Right lobe of liver (tissue), 6 donors: Measurements from ENCODE around the gene NFAT5. TPM values are rescaled to one million over a fixed set of nuclear protein-coding genes. Genes with fewer than 3 reads are reported as not detected.

Experiments
- ATAC-seq, 4 donors: fragments of 200-7000 bp; cut with Tn5 transposase; one replicate each; pipeline ENCODE4 v1.9.1; 2020; ENCODE audit warnings: mild to moderate bottlenecking in 4 of 4, moderate library complexity in 4 of 4
- DNase-seq, 3 donors: peaks; one replicate each; pipeline ENCODE4 v3.0.0-alpha.2; 2020
- H3K27ac ChIP-seq, 3 donors: fragments of 200-600 bp; one replicate each; pipeline ENCODE4 v1.8.0; 2022
- H3K27me3 ChIP-seq, 2 donors: fragments of 200-600 bp; one replicate each; pipeline ENCODE4 v1.8.0; 2022
- H3K36me3 ChIP-seq, 4 donors: fragments of 200-600 bp; sonication (generic) in 1 of 4; one replicate each; pipeline versions ENCODE4 v1.5.1 to v1.8.0; 2017 to 2022; ENCODE audit warnings: control low read depth in 1 of 4
- H3K4me1 ChIP-seq, 4 donors: fragments of 200-600 bp; sonication (generic) in 1 of 4; one replicate each; pipeline versions ENCODE4 v1.5.1 to v1.8.0; 2017 to 2022; ENCODE audit warnings: control low read depth in 1 of 4
- H3K4me3 ChIP-seq, 3 donors: fragments of 200-600 bp; one replicate each; pipeline ENCODE4 v1.8.0; 2022
- H3K9me3 ChIP-seq, 4 donors: fragments of 200-600 bp; sonication (generic) in 1 of 4; one replicate each; pipeline versions ENCODE4 v1.5.1 to v1.8.0; 2017 to 2022; ENCODE audit warnings: control low read depth in 1 of 4
- POLR2A ChIP-seq: fragments of 450-650 bp; IDR thresholded peaks from one replicate; pipeline ENCODE4 v1.6.1; 2017; ENCODE audit warnings: antibody characterized with exemption, mild to moderate bottlenecking
- WGBS: methylation state at CpG from one replicate; pipeline ENCODE4 v1.1.6; 2018; ENCODE audit warnings: low coverage, low lambda C conversion rate; ENCODE audit not compliant: insufficient coverage; ENCODE audit errors: missing lambda C conversion rate; 5-methylcytosine and 5-hydroxymethylcytosine counted together
- intact Hi-C, 2 donors: fragments of 100-400 bp; cut with DNase I; formaldehyde crosslinking; loops; one replicate each; pipeline versions ENCODE4 v1.11.2 to v1.14.1; 2022
- total RNA-seq, 6 experiments: library from RNA; depleted of rRNA in 2 of 6; stranded (reverse); fragments of >200 nt in 2 of 6; fragmentation: NEBNext Ultra II Directional in 3 of 6; extraction: Animal tissue kit (Norgen Biotek cat#: 25700) in 3 of 6; gene quantifications; one replicate each; pipeline versions ENCODE4 v1.1.0 to v1.2.4, GENCODE V29; 2016 to 2023
- TF ChIP-seq, protein P1 (sequence below), 4 donors: fragments of 200-600 bp in 3 of 4; fragments of 450-650 bp in 1 of 4; IDR thresholded peaks; one replicate each; pipeline versions ENCODE4 v1.5.1 to v1.8.0; 2016 to 2022; ENCODE audit warnings: antibody characterized with exemption in 4 of 4, mild to moderate bottlenecking in 2 of 4
- donor health status: DM: no; HTN: yes; CAD: no.
- donor health status: DM: no; HTN: no; CAD: no.
- donor health status: DM: no; HTN: no; CAD: no.
- donor health status: DM: no; HTN: yes; CAD: no.
- donor health status: DM: no; HTN: yes; CAD: no.

The NFAT5 gene
- total RNA-seq, 6 experiments from 2014 or later = 10.3 to 19.6 (median 14.8) TPM

- intact Hi-C loops = no loop called here
- no peak overlapping the region for H3K4me3 ChIP-seq
- H3K27ac ChIP-seq = no peak overlapping the region
- peaks cover 0 to 7% (median 0%) of the 10 kb centered on the region in 4 donors for H3K4me1 ChIP-seq
- H3K9me3 ChIP-seq = peaks cover 0 to 3% (median 0%) of the 10 kb centered on the region in 4 donors
- ATAC-seq = no peak
- WGBS = 41% methylated on average over 8 of the region's 8 CpGs
- TF ChIP-seq POLR2A = no peak
- TF ChIP-seq, protein P1, sequence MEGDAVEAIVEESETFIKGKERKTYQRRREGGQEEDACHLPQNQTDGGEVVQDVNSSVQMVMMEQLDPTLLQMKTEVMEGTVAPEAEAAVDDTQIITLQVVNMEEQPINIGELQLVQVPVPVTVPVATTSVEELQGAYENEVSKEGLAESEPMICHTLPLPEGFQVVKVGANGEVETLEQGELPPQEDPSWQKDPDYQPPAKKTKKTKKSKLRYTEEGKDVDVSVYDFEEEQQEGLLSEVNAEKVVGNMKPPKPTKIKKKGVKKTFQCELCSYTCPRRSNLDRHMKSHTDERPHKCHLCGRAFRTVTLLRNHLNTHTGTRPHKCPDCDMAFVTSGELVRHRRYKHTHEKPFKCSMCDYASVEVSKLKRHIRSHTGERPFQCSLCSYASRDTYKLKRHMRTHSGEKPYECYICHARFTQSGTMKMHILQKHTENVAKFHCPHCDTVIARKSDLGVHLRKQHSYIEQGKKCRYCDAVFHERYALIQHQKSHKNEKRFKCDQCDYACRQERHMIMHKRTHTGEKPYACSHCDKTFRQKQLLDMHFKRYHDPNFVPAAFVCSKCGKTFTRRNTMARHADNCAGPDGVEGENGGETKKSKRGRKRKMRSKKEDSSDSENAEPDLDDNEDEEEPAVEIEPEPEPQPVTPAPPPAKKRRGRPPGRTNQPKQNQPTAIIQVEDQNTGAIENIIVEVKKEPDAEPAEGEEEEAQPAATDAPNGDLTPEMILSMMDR (IDR thresholded peaks at IDR 0.05) = no peak
- no peaks in the 10 kb centered on the region for H3K27me3 ChIP-seq
- H3K36me3 ChIP-seq = peaks cover 3 to 57% (median 19%) of the 10 kb centered on the region in 4 donors
- DNase-seq = no peak
These were observed 175.8 kb downstream of the NFAT5 start for GRCh38 chr16:69741519-69741918.

GRCh38 chr16:69741951-69742904 is 176.5 kb downstream of the NFAT5 start:
- H3K4me1 ChIP-seq = peaks cover 0 to 7% (median 0%) of the 10 kb centered on the region in 4 donors
- TF ChIP-seq POLR2A = no peak
- TF ChIP-seq, protein P1 (IDR thresholded peaks at IDR 0.05) = no peak
- 50% methylated on average over 21 of the region's 41 CpGs for WGBS
- H3K27ac ChIP-seq = no peak overlapping the region
- no peaks in the 10 kb centered on the region for H3K27me3 ChIP-seq
- peaks cover 0 to 3% (median 0%) of the 10 kb centered on the region in 4 donors for H3K9me3 ChIP-seq
- H3K36me3 ChIP-seq = peaks cover 3 to 59% (median 23%) of the 10 kb centered on the region in 4 donors
- intact Hi-C loops = no loop called here
- ATAC-seq = peak; percentile 77 to 84 (median 81)
- H3K4me3 ChIP-seq = no peak overlapping the region
- DNase-seq = peak; percentile 85 to 91 (median 87)

DNA sequence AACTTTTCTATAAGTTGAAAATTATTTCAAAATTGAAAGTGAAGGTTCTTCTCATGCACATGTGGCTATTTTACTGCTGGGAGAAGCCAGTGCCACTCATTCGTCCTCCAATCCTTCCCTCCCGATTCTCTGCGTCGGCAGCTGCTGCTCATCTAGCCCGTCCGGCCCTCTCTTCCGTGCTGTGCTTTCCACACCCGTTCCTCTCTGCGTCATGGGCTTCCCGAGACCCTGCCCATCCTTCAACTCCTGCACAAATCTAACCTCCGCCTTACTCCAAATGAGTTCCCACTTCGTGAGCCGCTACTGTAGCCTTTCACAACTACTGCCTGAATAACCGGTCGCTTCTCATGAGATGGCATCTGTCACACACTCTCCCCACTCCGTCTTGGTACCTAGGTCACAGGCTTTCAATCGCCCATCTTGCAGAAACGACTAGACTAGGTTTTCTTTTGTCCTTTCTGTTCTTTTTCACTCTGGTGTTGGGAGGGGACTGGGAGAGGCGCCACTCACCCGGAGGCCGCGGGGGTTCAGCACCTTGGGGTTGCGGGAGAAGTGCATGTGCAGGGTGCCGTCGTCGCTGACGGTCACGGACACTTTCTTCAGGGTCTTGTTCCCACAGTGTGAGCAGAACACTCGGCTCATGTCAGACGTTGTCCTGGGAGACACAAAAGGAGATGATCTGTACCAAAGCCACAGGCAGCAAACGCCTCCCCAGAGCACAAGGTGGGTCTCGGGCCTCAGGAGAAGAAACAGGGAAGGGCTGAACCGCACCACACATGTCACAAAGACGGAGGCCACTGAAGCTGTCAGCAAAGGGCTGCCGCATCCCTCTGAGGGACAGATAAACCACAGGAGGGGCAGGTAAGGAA is 178.8 kb downstream of the NFAT5 start:
- peaks cover 9 to 82% (median 40%) of the 10 kb centered on the region in 4 donors for H3K36me3 ChIP-seq
- intact Hi-C loops = no loop called here
- ATAC-seq (no peak), DNase-seq (no peak)
- H3K27me3 ChIP-seq = no peaks in the 10 kb centered on the region
- WGBS = 92% methylated on average over 31 of the region's 35 CpGs
- no peak overlapping the region for H3K27ac ChIP-seq
- peaks cover 0 to 3% (median 0%) of the 10 kb centered on the region in 4 donors for H3K9me3 ChIP-seq
- TF ChIP-seq, protein P1 (IDR thresholded peaks at IDR 0.05) = no peak
- H3K4me1 ChIP-seq = peaks cover 0 to 7% (median 0%) of the 10 kb centered on the region in 4 donors
- no peak overlapping the region for H3K4me3 ChIP-seq

DNA sequence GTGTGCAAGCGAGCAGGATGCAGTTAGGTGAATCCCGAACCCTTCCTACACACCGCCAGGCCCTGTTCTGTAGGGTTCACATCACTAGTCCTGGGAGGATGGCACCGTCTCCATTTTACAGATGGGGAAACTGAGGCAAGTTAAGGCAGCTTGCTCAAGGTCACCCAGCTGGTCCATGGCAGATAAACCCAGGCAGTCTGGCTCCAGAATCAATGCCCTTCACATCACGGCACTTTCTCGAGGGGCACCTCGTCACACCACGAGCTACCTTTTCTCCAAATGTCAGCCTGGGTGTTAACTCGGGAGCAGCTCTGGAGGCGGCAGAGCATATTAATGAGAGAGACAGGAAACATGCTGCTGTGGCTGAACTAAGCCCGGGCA is 179.5 kb downstream of the NFAT5 start:
- peaks cover 0 to 3% (median 0%) of the 10 kb centered on the region in 4 donors for H3K9me3 ChIP-seq
- ATAC-seq (no peak), DNase-seq (no peak)
- H3K4me3 ChIP-seq = no peak overlapping the region
- no peaks in the 10 kb centered on the region for H3K27me3 ChIP-seq
- H3K4me1 ChIP-seq = peaks cover 0 to 7% (median 0%) of the 10 kb centered on the region in 4 donors
- no peak for TF ChIP-seq POLR2A
- TF ChIP-seq, protein P1 (IDR thresholded peaks at IDR 0.05) = no peak
- intact Hi-C loops = no loop called here
- H3K27ac ChIP-seq = no peak overlapping the region
- WGBS = 94% methylated on average over 6 of the region's 11 CpGs
- H3K36me3 ChIP-seq = peaks cover 9 to 83% (median 41%) of the 10 kb centered on the region in 4 donors
